PC-9 (cell line): Measurements from ENCODE around the gene C12orf60. TPM values are rescaled to one million over a fixed set of nuclear protein-coding genes. Genes with fewer than 3 reads are reported as not detected.
"Not testable (repeated sequence)": the region's sequence is repeated elsewhere in the genome, so short reads cannot be mapped to it uniquely, and the experiment has no call there.

Source experiments
- BruUV-seq: library from RNA; stranded (reverse); fragments of 400-500 nt; replicated peaks from 2 replicates; lab custom pipeline; 2021; lab: Mats Ljungman, UMichigan
- CTCF ChIA-PET: fragments of 300-600 bp; sonication (Branson Sonifier 250); formaldehyde crosslinking; loops from one replicate; lab custom pipeline; 2022; ENCODE audit warnings: antibody characterized with exemption; lab: Charles Lee
- POLR2A ChIA-PET: fragments of 300-600 bp; sonication (Branson Sonifier 250); formaldehyde crosslinking; loops from one replicate; lab custom pipeline; 2022; ENCODE audit warnings: antibody characterized with exemption; ENCODE audit not compliant: unreplicated experiment; lab: Charles Lee
- DNase-seq, 2 experiments: peaks; one replicate each; pipeline versions ENCODE4 v3.0.0 to v3.0.0-alpha.2; 2015 to 2022; ENCODE audit warnings: mixed read lengths in 1 of 2
- H2AFZ ChIP-seq: fragments of 200-600 bp; sonication (generic); 2 replicates; pipeline ENCODE4 v1.8.1; 2017; ENCODE audit warnings: antibody characterized with exemption
- H3F3A ChIP-seq: fragments of 200-600 bp; sonication (generic); 2 replicates; pipeline ENCODE4 v1.8.1; 2017; ENCODE audit warnings: antibody characterized with exemption, mild to moderate bottlenecking, low read depth; ENCODE audit not compliant: insufficient read depth
- H3K27ac ChIP-seq: fragments of 200-600 bp; sonication (generic); 2 replicates; pipeline ENCODE4 v1.6.1; 2016; ENCODE audit warnings: mixed run types
- H3K27me3 ChIP-seq: fragments of 200-600 bp; sonication (generic); 2 replicates; pipeline ENCODE4 v1.6.1; 2016; ENCODE audit warnings: low read depth, mixed run types; ENCODE audit not compliant: insufficient read depth
- H3K36me3 ChIP-seq: fragments of 200-600 bp; sonication (generic); 2 replicates; pipeline ENCODE4 v1.6.1; 2016; ENCODE audit warnings: low read depth, mixed run types
- H3K4me1 ChIP-seq: fragments of 200-600 bp; sonication (generic); replicated peaks from 2 replicates; pipeline ENCODE4 v1.6.1; 2016; ENCODE audit warnings: mixed run types; ENCODE audit not compliant: insufficient read depth
- H3K4me2 ChIP-seq: fragments of 200-600 bp; sonication (generic); 2 replicates; pipeline ENCODE4 v1.6.1; 2017; ENCODE audit warnings: mixed run types
- H3K4me3 ChIP-seq: fragments of 200-600 bp; sonication (generic); 2 replicates; pipeline ENCODE4 v1.6.1; 2016; ENCODE audit warnings: mixed run types
- H3K79me2 ChIP-seq: fragments of 200-600 bp; sonication (generic); 2 replicates; pipeline ENCODE4 v1.6.1; 2017; ENCODE audit warnings: low read depth, mixed run types
- H3K9me2 ChIP-seq: fragments of 200-600 bp; sonication (generic); 2 replicates; pipeline ENCODE4 v1.8.1; 2017; ENCODE audit warnings: mild to moderate bottlenecking; ENCODE audit not compliant: insufficient read depth
- H3K9me3 ChIP-seq: fragments of 200-600 bp; sonication (generic); 2 replicates; pipeline ENCODE4 v1.8.1; 2016; ENCODE audit warnings: low read depth; ENCODE audit not compliant: insufficient read depth
- H4K20me1 ChIP-seq: fragments of 200-600 bp; sonication (generic); 2 replicates; pipeline ENCODE4 v1.8.1; 2017; ENCODE audit not compliant: insufficient read depth
- CTCF ChIP-seq: fragments of 200-600 bp; sonication (generic); conservative IDR thresholded peaks from 2 replicates; pipeline ENCODE4 v1.6.1; 2017; ENCODE audit warnings: mixed run types, antibody characterized with exemption, mild to moderate bottlenecking, moderate library complexity
- EZH2 ChIP-seq: fragments of 200-600 bp; sonication (generic); IDR thresholded peaks from 2 replicates; pipeline ENCODE4 v1.8.0; 2017; ENCODE audit warnings: antibody characterized with exemption, low read depth
- intact Hi-C: fragments of 100-400 bp; cut with micrococcal nuclease; formaldehyde crosslinking; loops from one replicate; pipeline ENCODE4 v1.10.0; 2022; ENCODE audit not compliant: unreplicated experiment
- total RNA-seq: library from RNA; stranded (reverse); gene quantifications from 2 replicates; pipeline ENCODE4 v1.2.3, GENCODE V29; 2021

The C12orf60 gene
- total RNA-seq, 1 experiment from 2014 or later: 4.0 TPM

GRCh38 chr12:14765398-14765797 lies 38.1 kb upstream of the C12orf60 start:
- Histone ChIP-seq H3K27ac (no peak overlapping the region), H3F3A (peaks cover 10% of the 10 kb centered on the region), H3K9me2 (no peaks in the 10 kb centered on the region), H2AFZ (no peak overlapping the region), H3K4me1 (peaks cover 17% of the 10 kb centered on the region), H3K4me3 (no peak overlapping the region), H4K20me1 (peaks cover 4% of the 10 kb centered on the region; the same call in 1 of the 2 replicates), H3K9me3 (peaks cover 12% of the 10 kb centered on the region), H3K79me2 (peaks cover 52% of the 10 kb centered on the region), H3K36me3 (peaks cover 16% of the 10 kb centered on the region; the same call in 1 of the 2 replicates), H3K27me3 (no peaks in the 10 kb centered on the region), H3K4me2 (no peak overlapping the region)
- DNase-seq: no peak
- no TSS peak for BruUV-seq
- CTCF ChIA-PET: interaction anchor here (0.6 kb wide), 1 partner anchor 805 kb away, joined by 3 read pairs; no protein-coding TSS in a partner anchor
- intact Hi-C loops: no loop called here
- no peak for TF ChIP-seq CTCF
- TF ChIP-seq EZH2: no peak
- POLR2A ChIA-PET: interaction anchor here (0.6 kb wide), 1 partner anchor 347 kb away, joined by 4 read pairs; no protein-coding TSS in a partner anchor

- CTCF ChIA-PET, POLR2A ChIA-PET, H3K27me3 ChIP-seq, H2AFZ ChIP-seq, H3K4me3 ChIP-seq, H3K4me2 ChIP-seq, H4K20me1 ChIP-seq, DNase-seq, H3K27ac ChIP-seq, H3K9me3 ChIP-seq, BruUV-seq, intact Hi-C loops, H3K9me2 ChIP-seq: not testable (repeated sequence)
- Histone ChIP-seq H3F3A (peaks cover 12% of the 10 kb centered on the region), H3K36me3 (peaks cover 16% of the 10 kb centered on the region; the same call in 1 of the 2 replicates), H3K4me1 (peaks cover 17% of the 10 kb centered on the region), H3K79me2 (peaks cover 56% of the 10 kb centered on the region)
Measured at GRCh38 chr12:14766020-14766419, 37.5 kb upstream of the C12orf60 start.

- Histone ChIP-seq H3F3A (peaks cover 12% of the 10 kb centered on the region), H3K4me2 (no peak overlapping the region), H4K20me1 (peaks cover 4% of the 10 kb centered on the region; the same call in 1 of the 2 replicates), H3K27me3 (no peaks in the 10 kb centered on the region), H3K36me3 (peaks cover 16% of the 10 kb centered on the region; the same call in 1 of the 2 replicates), H3K4me1 (peaks cover 21% of the 10 kb centered on the region), H3K9me3 (peaks cover 8% of the 10 kb centered on the region), H3K4me3 (no peak overlapping the region), H2AFZ (no peak overlapping the region), H3K9me2 (no peaks in the 10 kb centered on the region), H3K79me2 (peaks cover 56% of the 10 kb centered on the region), H3K27ac (no peak overlapping the region)
- ChIA-PET POLR2A (no interaction called here), CTCF (no interaction called here)
- DNase-seq: no peak
- TF ChIP-seq CTCF (no peak), EZH2 (no peak)
- BruUV-seq: no TSS peak
- intact Hi-C loops: no loop called here
Measured at GRCh38 chr12:14766649-14767215, 36.7 kb upstream of the C12orf60 start.
